Right ventricle myocardium superior (tissue), 1 donor: ENCODE data around the gene CDC73. TPM values are rescaled to one million over a fixed set of nuclear protein-coding genes. Genes with fewer than 3 reads are reported as not detected.
A peak's percentile ranks its signal among the peaks of the same experiment; 100 is the strongest.
"Not testable (repeated sequence)": the region's sequence is repeated elsewhere in the genome, so short reads cannot be mapped to it uniquely, and the experiment has no call there.

Experiments used
- ATAC-seq: fragments of 200-7000 bp; cut with Tn5 transposase; one replicate; pipeline ENCODE4 v1.9.1; 2020; ENCODE audit warnings: mild to moderate bottlenecking; ENCODE audit not compliant: poor library complexity
- DNase-seq: peaks from one replicate; pipeline ENCODE4 v3.0.0-alpha.2; 2020
- intact Hi-C: fragments of 100-400 bp; cut with DNase I; formaldehyde crosslinking; loops from one replicate; pipeline ENCODE4 v1.11.2; 2022
- total RNA-seq: library from RNA; stranded (reverse); fragmentation: NEBNext Ultra II Directional; extraction: Animal tissue kit (Norgen Biotek cat#: 25700); gene quantifications from one replicate; pipeline ENCODE4 v1.2.1, GENCODE V29; 2021
- donor health status: DM: no; HTN: yes; CAD: no; lungs with severe emphysema.

CDC73 gene
- total RNA-seq, 1 donor from 2014 or later, result 52.9 TPM

DNA sequence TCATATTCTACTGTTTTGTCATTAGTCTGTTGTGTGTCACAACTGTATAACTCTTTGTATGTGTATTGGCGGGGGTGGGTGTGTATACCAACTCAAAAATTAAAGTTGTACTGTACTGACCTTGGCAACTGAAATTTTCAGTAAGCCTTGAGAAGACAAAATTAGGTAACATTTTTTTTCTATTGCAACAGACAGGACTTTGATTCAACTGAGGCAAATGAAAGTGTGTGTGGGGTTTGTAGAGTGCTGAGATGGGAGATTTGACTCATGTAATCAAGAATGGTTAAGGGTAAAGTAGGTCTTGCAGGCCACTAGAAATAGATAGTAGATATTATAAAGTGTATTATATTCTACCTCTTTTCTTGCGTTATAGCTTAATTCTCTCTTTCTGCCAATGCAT, 79.2 kb downstream of the CDC73 start:
- no peak for DNase-seq
- intact Hi-C loops, result no loop called here
- ATAC-seq, result no peak

DNA sequence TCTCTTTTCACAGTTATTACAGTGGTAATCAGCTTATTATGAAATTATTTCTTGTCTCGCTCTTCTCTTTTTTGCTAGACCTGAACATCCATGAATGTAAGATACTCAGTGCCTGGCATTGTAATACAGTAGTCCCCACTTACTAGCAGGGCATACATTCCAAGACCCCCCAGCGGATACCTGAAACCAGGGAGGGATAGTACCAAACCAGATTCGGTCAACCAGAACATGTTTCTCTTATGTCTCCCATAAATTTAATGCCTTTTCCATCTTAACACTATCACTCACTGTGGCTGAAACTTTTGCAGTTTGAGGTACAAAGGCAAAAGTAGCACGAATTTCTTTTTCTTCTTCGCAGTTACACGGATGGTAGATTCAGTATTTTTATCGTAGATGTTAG, 89.2 kb downstream of the CDC73 start:
- intact Hi-C loops, result no loop called here
- ATAC-seq (no peak), DNase-seq (no peak)

DNA sequence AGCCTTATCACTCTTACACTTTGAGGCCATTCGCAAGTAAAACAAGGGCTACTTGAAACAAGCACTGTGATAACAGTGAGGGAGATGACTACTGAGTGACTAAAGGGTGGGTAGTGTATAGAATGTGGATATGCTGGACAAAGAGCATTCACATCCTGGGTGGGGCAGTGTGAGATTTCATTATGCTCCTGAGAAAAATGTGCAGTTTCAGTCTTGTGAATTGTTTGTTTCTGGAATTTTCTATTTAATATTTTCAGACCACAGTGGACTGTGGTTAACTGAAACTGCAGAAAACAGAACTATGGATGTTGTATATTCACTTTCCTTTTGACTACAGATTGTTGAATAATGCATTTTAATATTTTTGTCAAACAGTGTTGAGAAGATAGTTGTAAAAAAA, 89.7 kb downstream of the CDC73 start:
- no peak for ATAC-seq
- no peak for DNase-seq
- intact Hi-C loops, result no loop called here

DNA sequence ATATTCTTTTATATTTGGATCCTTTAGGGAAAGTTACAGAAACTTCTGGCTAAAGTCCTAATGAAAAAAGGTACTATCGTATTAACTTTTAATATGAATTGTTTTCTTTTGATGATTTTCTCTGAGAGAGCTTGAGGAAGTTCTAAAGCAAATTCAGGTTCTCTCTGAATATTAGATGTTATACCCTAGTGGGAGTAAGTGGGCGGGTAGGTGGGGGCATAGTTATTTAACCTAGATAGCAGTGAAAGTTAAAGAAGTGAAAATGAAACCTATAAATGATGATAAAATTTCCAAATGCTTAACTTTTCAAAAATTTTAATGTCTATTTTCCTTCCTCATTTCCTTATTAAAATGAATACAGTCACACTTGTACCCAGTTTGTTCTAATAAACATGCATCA, 90.8 kb downstream of the CDC73 start:
- DNase-seq (no peak), ATAC-seq (no peak)
- intact Hi-C loops, result no loop called here

DNA sequence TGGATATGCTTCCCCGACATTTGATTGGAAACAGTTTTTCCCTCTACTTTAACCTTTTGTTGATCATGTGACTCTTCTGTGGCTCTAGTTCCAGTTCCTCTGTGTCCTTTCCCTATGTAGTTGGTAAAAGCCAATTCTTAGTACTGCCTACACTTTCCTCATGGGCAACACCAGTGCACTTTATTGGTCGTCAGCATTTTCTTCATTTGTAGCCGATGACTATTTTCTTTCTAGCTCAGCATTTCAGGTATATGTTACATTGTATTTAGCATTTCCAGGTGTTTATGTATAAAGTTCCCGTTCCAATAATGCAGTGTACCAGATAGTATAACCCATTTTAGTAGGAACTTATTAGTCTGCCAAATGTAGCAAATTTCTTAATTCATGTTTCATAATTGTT, 92.2 kb downstream of the CDC73 start:
- DNase-seq (no peak), ATAC-seq (no peak)
- intact Hi-C loops, result no loop called here

DNA sequence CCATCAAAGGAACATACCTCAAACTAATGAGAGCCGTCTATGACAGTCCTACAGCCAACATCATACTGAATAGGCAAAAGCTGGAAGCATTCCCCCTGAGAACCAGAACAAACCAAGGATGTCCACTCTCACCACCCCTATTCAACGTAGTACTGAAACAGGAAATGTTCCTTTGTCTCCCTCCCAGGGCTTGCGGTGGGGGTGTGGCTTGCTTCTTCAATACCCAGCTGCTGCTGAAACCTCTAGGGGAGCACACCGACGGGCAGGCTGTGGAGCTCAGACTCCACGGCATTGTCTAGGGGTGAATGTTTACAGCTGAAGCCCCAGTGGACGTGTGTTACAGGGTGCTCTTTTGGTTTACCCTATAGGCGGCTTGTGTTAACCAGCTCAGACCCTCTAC, 95.1 kb downstream of the CDC73 start:
- ATAC-seq (peak; percentile 29), DNase-seq (peak; percentile 47)

DNA sequence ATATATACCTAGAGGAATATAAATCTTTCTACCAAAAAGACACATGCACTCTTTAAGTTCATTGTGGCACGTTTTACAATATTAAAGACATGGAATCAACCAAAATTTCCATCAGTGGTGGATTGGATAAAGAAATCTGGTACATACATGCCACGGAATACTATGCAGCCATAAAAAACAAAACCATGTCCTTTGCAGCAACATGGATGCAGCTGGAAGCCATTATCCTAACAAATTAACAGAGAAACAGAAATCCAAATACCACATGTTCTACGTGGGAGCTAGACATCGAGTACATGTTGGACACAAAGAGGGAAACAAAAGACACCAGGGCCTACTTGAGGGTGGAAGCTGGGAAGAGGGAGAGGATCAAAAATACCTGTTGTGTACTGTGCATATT, 97.6 kb downstream of the CDC73 start:
- DNase-seq, result no peak
- no peak for ATAC-seq
- intact Hi-C loops, result no loop called here

More for the DNA sequence above, 95.1 kb downstream of the CDC73 start:
- intact Hi-C loops, result no loop called here

DNA sequence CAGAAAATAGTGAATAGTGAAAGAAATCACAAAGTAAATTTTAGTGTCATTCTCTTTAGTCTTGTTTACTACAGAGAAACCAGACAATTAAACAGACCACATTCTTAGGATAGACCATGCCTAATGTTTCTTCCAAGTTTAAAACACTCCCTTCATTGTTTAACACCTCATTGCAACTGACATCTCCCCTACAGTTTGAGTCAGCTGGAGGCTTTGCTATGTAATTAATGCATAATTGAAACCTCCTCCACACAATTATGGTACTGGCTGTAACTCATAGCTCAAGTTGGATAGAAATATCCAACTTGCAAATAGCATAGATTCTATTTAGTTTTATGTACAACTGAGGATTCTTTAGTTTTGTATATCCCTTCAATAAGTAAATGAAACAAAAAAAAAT, 99.8 kb downstream of the CDC73 start:
- no peak for DNase-seq
- intact Hi-C loops, result no loop called here
- ATAC-seq, result no peak

DNA sequence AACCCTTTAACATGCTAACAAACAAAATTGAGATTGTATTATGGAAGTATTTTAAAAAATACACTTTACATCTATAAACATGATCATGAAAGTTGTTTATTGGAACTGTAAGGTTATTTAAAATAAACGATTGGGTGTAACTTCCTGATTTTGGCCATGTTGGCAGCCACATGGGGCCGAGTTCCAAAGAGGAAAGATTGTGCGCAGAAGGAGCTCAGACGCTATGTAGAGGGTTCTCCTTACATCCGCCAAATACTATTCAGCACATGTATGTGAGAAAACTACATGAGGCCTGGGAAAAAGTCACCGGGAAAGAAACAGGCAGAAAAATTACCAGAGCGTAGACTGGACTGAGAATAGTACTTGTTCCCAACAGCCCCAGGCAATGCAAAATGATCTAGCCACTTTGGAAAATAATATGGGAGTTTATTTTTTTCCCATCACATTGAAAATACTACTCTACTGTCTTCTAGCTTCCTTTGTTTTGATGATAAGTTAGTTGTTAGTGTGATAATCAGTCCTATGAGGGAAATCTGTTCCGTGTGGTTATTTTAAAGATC, 100.3 kb downstream of the CDC73 start:
- intact Hi-C loops, result no loop called here
- ATAC-seq (no peak), DNase-seq (no peak)

DNA sequence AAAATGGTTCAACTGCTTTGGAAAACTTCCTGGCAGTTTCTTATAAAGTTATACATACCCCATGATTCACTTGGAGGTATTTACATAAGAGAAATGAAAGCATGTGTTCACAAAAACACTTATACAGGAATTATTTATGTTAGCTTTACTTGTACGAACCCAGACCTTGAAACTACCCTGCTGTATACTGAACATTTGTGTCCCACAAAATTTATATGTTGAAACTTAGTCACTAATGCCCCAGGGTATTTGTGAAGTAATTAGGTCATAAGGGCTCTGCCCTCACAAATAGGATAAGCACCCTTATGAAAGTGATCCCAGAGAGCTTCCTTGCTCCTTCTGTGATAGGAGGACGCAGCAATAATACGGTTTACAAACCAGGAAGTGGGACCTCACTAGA, 107.3 kb downstream of the CDC73 start:
- no peak for DNase-seq
- intact Hi-C loops, result no loop called here
- no peak for ATAC-seq

DNA sequence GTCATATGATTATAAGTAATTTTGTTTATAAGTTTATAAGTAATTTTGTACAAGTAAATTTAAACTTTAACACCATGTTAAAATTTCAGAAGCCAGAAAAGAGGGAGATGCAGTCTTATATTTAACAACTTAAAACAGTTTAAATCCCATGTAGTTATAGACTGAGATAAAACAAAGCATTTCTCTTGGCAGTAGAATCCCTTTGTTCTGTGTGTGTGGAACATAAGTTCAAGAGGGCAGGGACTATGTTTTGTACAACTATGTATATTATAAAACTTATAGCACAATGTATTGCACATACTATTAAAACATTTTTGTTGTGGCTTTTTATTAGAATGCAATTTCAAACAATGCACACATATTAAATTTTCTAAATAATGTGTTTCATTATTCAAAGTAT, 109.3 kb downstream of the CDC73 start:
- DNase-seq, ATAC-seq, intact Hi-C loops: not testable (repeated sequence)

DNA sequence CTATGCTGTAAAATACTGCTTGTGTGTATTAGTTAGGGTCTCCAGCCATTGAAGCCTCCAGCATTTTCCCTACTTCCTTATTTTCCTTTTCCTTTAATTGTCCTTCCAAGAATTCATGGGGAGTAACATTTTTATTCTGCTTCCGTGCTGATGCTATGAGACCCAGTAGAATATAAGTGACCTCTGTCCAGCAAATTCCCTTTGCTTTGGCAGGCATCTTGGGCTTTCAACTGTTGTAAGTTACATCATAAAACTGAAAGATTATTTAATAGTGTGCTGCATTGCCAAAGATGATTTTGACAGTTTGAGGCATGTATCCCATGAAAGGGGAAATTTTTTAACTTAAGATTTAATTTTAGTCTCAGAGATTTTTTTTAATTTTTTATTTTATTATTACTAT, 112.7 kb downstream of the CDC73 start:
- DNase-seq, result no peak
- intact Hi-C loops, result no loop called here
- no peak for ATAC-seq

DNA sequence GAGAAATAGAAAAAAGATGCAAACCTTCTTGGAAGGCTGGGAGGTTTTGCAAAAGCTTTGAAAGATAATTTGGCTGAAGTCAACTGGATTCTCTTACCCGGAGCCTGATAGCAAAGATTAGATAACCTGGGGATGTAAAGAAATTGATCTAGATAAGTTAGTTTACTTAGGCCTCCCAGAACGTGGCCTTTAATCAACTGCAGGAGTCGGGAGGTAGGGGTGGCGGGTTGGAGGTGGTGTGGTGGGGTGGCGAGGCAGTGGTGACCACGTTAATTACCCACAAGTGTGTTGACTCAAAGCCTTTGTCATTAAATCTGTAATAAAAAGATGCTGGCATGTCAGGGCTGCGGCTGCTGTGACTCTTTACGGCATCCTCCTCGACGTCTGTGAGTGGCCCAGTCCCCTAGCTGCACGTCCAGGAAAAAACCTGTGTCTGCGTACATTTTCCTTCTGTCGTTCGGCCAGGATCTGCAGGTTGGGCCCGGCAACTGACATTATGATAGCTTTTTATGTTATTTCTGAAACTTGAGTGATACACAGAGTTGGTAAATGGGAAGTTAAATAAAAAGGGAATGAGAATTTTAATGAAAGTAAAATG, 115.6 kb downstream of the CDC73 start:
- no peak for ATAC-seq
- intact Hi-C loops, result no loop called here
- no peak for DNase-seq

DNA sequence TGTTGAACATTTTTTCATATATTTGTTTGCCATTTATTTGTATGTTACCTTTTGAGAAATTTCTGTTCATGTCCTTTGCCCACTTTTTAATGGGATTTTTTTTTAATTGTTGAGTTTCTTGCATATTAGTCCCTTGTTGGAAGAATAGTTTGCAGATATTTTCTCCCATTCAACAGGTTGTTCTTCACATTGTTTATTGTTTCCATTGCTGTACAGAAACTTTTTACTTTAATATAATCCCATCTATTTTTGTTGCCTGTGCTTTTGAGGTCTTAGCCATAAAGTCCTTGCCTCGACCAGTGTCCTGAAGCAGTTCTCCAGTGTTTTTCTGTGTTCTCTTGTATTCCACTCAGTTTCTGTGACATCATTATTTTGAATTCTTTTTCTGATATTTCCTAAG, 118.8 kb downstream of the CDC73 start:
- intact Hi-C loops, result no loop called here
- no peak for DNase-seq
- ATAC-seq, result no peak

DNA sequence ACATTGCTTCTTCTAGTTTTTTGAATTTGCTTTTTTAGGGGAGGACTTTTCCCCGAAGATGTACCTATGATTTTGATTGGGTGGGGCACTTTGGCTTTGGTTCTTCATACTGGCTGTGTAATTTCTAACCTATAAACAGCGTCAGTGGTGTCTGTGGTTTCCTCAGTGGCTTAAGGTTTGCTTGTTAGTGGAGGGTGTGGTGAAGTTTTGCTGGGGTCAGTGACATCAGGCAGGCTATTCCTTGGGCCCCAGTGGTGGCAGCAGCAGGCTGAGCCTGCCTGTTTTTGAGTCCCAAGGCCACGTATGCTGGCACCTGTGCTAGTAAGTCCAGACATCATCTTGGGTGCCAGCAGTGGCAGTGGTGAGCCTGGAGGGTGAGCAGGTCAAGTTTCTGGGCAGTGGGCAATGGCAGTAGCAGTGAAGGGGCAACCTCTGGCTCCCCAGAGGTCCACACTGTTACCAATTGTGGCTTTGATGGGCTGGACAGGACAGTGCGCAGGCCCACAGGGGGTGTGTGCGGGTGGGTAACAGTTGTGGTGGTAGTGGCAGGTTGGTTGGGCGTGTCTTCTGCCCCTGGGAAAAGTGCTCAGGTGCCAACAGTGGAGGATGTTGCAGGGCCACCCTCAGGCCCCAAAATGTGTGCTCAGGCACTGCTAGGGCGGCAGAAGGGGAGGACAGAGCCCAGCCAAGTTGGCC, 119.4 kb downstream of the CDC73 start:
- intact Hi-C loops, result no loop called here
- DNase-seq (no peak), ATAC-seq (no peak)

DNA sequence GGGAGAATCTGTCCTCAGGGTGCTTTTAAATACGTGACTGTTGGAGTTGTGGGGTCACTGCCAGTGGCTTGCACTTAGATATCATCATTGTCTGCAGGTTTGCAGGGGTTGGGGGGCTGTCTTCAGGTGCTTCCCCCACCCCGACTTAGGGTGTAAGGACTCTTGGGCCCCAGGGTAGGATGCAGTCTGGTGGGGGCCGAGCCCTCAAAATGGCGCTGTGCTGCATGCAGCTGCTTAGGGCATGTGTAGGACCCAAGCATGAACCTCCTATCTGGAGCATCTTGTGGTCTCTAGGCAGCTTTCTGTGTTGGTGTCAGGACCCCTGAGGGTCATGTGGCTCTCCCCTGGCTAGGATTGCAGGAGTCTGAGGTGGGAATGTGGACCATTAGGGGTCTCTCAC, 120.2 kb downstream of the CDC73 start:
- ATAC-seq (no peak), DNase-seq (no peak)
- intact Hi-C loops, result no loop called here

DNA sequence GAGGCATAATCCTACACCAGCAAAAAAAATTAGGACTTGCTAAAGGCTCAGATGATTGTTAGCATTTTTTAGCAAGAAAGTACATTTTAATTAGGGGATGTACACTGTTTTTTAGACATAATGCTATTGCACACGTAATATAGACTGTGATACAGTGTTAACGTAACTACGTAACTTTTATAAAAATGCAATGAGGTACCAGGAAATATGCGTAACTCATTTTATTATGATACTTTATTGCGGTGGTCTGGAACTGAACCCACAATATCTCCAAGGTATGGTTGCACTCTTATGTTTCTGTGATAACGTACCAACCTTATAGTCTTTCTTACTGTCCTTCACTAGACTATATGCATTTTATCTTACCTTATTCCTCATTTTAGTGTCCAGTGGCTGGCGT, 127.4 kb downstream of the CDC73 start:
- intact Hi-C loops, result no loop called here

DNA sequence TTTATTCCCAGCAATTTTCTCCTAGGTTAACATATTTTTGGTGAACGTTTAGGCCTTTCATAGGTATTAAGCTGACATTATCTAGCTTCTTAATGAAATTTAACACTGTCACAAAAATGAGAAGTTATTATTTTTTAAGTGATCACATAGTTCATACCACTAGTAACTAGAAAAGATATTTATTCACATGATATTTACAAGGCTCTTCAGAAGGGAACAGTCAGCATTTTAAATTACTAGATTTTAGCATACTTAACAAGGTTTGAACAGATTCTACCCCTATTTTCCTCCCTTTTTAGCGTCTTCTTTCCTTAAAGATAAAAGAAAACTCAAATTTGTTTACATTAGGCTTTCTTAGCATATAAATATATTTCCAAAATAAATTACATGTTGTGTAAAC, 130.1 kb downstream of the CDC73 start:
- ATAC-seq (no peak), DNase-seq (no peak)
- intact Hi-C loops, result no loop called here

More for the DNA sequence above, 127.4 kb downstream of the CDC73 start:
- no peak for DNase-seq
- no peak for ATAC-seq

DNA sequence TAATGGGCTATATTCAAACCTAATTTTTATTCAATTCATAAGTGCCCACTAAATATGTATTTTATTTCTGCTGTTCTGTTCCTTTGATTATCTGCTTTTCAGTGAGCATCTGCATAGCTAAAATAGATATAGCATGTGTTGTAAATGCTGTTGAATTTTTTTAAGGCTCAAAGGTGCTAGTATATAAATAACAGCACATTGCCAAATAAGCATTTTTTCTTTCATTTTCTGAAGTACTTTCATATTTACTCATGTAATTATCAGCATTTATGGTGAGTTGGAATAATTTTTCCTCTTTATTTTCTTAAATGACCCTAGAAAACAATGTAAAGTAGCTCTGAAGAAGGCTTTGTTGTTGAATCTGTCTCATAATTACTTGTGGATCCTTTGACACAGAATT, 134.2 kb downstream of the CDC73 start:
- intact Hi-C loops, result no loop called here
- DNase-seq, result no peak
- no peak for ATAC-seq

DNA sequence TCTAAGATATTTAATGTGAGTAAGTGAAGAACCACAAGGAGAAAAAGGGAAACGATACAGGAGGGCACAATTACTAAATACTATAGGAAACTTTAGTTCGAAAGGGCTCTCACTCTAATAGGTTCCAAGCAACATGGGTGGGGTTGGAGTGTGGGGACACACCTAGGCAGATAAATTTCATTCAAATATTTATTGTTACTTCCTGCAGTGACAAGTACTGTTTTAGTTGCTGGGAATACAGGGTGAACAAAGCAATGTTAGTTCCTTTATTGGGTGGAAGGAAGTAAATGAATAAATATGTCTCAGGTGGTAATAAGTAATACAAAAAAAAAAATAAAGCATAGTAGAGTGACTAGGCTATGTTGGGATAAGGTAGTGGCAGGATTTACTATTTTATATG, 137.8 kb downstream of the CDC73 start:
- no peak for ATAC-seq
- intact Hi-C loops, result no loop called here
- no peak for DNase-seq
